ENCODE data around the gene KRTAP9-4.
"Not testable (repeated sequence)": the region's sequence is repeated elsewhere in the genome, so short reads cannot be mapped to it uniquely, and the experiment has no call there.

Gene KRTAP9-4

DNA sequence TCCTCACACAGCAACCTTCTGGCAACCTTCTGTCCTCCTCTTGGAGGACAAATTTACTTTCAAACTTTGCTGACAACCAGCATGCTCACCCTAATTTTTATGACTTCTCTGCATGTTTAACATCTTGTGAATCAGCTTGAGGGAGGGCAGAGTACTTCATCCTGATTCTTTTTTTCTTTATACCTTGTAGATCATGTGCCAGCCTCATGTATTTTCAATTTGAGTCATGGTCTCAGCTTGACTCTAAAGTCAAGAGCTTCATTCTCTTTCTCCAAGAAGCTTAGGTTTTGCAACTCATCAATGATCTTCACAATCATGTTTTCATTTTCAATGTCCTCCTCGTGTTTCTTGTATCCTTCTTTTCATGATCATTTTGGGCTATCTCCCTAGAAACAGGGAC, 22.4 kb downstream of the KRTAP9-4 start:
- H3K4me3 ChIP-seq (replicated peaks; ENCODE audit: low read depth, low read length): no peak overlapping the region
- DNase-seq (ENCODE audit: low read depth): no peak
- no peak for TF ChIP-seq CTCF (IDR thresholded peaks at IDR 0.05; ENCODE audit: low read length, missing control alignments)

DNA sequence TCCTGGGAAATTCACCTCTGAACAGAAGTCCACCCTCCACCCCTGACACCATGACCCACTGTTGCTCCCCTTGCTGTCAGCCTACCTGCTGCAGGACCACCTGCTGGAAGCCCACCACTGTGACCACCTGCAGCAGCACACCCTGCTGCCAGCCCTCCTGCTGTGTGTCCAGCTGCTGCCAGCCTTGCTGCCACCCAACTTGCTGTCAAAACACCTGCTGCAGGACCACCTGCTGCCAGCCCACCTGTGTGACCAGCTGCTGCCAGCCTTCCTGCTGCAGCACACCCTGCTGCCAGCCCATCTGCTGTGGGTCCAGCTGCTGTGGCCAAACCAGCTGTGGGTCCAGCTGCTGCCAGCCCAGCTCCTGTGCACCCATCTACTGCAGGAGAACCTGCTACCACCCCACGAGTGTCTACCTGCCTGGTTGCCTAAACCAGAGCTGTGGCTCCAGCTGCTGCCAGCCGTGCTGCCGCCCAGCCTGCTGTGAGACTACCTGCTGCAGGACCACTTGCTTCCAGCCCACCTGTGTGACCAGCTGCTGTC, 26.2 kb downstream of the KRTAP9-4 start, which contains the start of gene KRTAP9-7:
Gene KRTAP9-7 (plus strand): TSS at position 51 of the 543 bp plus-strand sequence. CDS start 0 bp downstream, at position 51.
- DNase-seq (ENCODE audit: low read depth); H3K4me3 ChIP-seq (replicated peaks; ENCODE audit: low read depth, low read length): not testable (repeated sequence)

GRCh38 chr17:41278176-41278955, 28.9 kb downstream of the KRTAP9-4 start:
- TF ChIP-seq CTCF (IDR thresholded peaks at IDR 0.05; ENCODE audit: low read length, missing control alignments): no peak
- DNase-seq (ENCODE audit: low read depth): no peak
- no peak overlapping the region for H3K4me3 ChIP-seq (replicated peaks; ENCODE audit: low read depth, low read length)

DNA sequence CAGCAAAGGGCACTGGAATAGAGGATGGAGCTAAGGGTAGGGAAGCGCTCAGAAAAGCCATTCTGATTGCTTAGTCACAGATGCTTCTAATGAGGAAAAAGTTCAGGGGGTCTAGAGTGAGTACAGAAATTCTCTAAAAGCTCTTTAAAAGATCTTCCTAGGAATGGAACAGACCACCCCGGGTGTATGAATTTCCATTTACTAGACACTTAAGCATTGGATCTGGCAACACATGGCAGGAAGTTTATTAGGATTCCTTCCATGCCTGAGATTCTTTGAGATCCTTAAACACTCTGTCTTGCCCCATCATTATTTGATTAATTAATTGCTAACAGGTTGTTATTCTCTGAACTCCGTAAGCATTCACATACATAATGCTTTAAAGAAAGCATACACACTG, 34.6 kb downstream of the KRTAP9-4 start:
- DNase-seq (ENCODE audit: low read depth): no peak
- TF ChIP-seq CTCF (IDR thresholded peaks at IDR 0.05; ENCODE audit: low read length, missing control alignments): no peak
- no peak overlapping the region for H3K4me3 ChIP-seq (replicated peaks; ENCODE audit: low read depth, low read length)

DNA sequence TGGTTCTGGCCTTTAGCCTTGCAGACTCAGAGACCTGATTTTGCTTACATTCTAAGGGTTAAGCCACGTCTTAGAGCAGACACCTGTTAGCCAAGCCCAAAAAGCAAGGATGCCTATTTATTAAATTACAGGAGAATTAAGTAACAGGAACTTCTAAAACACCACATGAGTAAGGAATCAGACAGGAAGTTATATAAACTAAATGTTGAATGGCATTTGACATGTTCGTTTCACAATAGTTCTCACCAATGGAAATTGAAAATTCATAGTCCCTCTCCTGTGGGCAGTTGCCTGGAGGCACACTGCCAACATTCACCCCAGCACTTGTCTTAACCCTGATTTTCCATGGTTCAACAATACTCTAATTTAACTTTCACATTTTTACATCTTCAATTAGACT, 35.1 kb downstream of the KRTAP9-4 start:
- no peak for DNase-seq (ENCODE audit: low read depth)
- TF ChIP-seq CTCF (IDR thresholded peaks at IDR 0.05; ENCODE audit: low read length, missing control alignments): no peak

GRCh38 chr17:41287050-41287449, 37.6 kb downstream of the KRTAP9-4 start:
- no peak for DNase-seq (ENCODE audit: low read depth)
- no peak for TF ChIP-seq CTCF (IDR thresholded peaks at IDR 0.05; ENCODE audit: low read length, missing control alignments)
- H3K4me3 ChIP-seq (replicated peaks; ENCODE audit: low read depth, low read length): no peak overlapping the region

More for the DNA sequence above, 35.1 kb downstream of the KRTAP9-4 start:
- no peak overlapping the region for H3K4me3 ChIP-seq (replicated peaks; ENCODE audit: low read depth, low read length)

- TF ChIP-seq CTCF (IDR thresholded peaks at IDR 0.05; ENCODE audit: low read length, missing control alignments): no peak
- DNase-seq (ENCODE audit: low read depth): no peak
These were observed 44.5 kb downstream of the KRTAP9-4 start for GRCh38 chr17:41294016-41294415.

More at GRCh38 chr17:41294016-41294415, 44.5 kb downstream of the KRTAP9-4 start:
- no peak overlapping the region for H3K4me3 ChIP-seq (replicated peaks; ENCODE audit: low read depth, low read length)

All from fibroblast of pulmonary artery (primary cell).